ENCODE results near the gene MAP2K6.
"Not testable (repeated sequence)": the region's sequence is repeated elsewhere in the genome, so short reads cannot be mapped to it uniquely, and the experiment has no call there.

Gene MAP2K6

DNA sequence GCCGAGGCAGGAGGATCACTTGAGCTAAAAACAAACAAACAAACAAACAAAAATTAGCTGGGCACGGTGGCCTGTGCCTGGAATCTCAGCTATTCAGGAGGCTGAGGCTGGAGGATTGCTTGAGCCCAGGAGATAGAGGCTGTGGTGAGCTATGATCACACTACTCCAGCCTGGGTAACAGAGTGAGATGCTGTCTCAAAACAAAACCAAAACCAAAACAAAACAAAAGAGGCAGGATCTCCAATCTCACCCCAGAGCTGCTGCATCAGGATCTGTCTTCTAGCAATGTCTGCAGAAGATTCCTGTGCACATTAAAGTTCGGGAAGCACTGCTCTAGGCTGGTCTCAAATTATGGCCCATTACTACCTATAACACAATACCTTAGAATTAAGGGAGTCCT, 43.1 kb downstream of the MAP2K6 start:
- no peak for DNase-seq (ENCODE audit: low spot score)

GRCh38 chr17:69460963-69461922, 46.7 kb downstream of the MAP2K6 start:
- DNase-seq (ENCODE audit: low spot score): no peak

GRCh38 chr17:69461951-69462369, 47.5 kb downstream of the MAP2K6 start:
- DNase-seq (ENCODE audit: low spot score): no peak

DNA sequence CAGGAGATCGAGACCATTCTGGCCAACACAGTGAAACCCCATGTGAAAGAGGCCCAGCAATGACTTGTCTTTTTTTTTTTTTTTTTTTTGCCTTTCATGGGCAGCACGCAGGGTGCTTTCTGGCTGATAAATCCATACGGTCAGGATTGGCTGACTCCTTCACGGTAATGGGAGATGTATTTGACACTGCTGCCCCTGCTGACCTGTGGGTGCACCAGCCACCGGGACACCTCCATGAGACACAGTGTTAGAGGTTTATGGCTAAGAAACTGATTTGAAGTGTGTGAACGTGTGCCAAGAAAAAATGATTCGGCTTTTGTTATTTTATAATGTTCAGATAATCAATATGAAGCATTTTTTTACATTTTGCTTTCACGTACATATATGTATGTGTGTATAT, 48.4 kb downstream of the MAP2K6 start:
- DNase-seq (ENCODE audit: low spot score): no peak

- DNase-seq (ENCODE audit: low spot score): no peak
Observed at GRCh38 chr17:69466451-69466850, 52.0 kb downstream of the MAP2K6 start.

GRCh38 chr17:69466905-69467667, 52.6 kb downstream of the MAP2K6 start:
- DNase-seq (ENCODE audit: low spot score): no peak

DNA sequence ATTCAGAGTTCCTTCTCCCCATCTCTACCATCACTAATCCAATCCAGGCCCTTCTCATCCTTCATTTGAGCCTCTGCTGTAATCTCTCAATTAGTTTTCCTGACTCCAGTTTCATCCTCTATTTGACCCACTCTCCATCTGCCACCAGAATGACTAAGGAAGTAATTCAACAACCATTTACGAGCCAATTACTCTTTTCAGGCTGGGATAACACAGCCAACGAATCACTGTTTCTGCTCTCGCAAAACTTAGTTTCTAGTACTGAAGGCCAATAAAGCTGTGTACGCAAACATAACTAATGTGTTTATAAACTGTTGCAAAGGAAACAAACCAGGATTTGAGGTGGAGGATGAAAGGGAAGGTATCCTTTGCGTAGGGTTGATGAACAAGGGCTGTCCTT, 53.7 kb downstream of the MAP2K6 start:
- no peak for DNase-seq (ENCODE audit: low spot score)

DNA sequence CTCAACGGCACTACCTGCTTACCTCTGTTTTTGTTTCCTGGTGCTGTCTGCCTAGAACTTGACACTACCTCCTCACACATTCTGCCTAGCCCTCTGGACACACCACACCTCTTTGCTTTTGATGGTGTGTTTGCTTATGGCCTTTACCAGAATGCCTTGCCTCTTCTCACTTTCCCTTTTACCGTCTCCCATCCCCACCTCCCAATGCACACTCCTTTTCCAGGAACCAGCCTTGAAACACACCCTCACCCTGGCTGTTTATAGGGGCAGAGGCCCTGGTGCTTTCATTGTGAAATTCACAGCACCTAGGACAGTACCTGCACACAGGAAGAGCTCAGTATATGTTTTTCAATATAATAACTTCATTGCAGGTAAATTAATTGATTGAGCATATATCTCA, 56.2 kb downstream of the MAP2K6 start:
- no peak for DNase-seq (ENCODE audit: low spot score)

- DNase-seq (ENCODE audit: low spot score): no peak
Observed at GRCh38 chr17:69471406-69471805, 56.9 kb downstream of the MAP2K6 start.

DNA sequence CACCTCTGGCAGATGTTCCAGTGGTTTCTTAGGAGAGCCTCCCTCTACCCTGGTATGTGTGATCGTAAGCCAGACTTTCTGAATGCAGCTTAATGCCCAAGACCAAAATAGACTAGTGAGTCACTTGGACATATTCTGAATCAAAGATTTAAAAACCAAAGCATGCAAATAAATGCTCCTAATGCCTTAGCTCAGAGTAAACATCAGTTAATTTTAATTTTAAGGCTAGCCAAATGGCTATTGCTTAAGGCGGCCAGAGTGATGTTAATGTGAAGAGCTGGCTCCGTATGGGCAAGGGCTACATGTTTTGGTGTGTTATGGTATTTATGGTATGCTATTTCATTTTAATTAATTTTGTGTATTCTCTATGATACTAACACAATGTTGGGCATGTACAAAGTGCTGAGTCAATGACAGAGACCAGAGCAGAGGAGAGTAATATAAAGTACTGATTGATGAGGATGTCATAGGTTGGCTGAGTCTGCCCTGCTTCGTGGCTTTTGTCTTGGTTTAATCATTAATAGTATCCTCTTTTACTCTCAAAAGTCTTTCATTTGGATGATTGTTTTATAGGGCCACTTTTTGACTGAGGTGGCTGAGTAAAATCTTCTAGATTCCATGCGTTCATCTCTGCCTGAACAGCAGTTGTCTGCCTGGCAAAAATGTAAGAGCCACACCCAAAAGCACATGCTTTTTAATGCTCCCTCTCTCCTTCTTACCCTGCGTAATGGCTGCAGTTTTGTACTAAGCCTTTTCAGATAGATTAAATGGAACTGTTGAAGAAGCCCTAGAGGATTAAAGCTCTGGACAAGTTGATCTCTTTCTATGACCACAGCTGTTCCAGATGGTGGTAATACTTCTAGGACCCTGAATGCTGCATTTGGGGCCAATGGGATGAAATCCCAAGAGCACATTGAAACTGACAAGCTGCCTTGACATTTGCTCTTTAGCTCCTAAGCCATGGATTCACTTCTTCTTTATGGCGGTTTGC, 59.6 kb downstream of the MAP2K6 start:
- no peak for DNase-seq (ENCODE audit: low spot score)

GRCh38 chr17:69477204-69477902, 62.9 kb downstream of the MAP2K6 start:
- no peak for DNase-seq (ENCODE audit: low spot score)

- no peak for DNase-seq (ENCODE audit: low spot score)
Observed at GRCh38 chr17:69477903-69478266, 63.4 kb downstream of the MAP2K6 start.

DNA sequence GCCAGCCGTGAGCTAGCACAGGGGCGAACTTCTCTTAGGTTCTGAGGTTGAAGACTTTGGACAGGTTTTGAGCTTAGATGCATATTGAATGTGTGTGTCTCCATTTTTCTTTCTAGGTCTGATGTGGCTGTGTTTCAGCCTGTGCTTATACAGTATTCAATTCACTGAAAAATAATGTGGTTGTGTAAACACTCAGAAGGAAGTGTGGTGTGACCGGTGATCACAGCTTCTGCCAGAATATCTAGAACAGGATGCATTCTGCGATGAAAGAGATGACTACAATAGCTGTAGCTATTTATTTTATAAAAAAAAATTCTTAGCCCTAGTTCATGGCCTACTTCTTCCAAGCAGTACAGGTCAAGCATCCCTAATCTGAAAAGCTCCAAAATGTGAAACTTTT, 64.4 kb downstream of the MAP2K6 start:
- no peak for DNase-seq (ENCODE audit: low spot score)

DNA sequence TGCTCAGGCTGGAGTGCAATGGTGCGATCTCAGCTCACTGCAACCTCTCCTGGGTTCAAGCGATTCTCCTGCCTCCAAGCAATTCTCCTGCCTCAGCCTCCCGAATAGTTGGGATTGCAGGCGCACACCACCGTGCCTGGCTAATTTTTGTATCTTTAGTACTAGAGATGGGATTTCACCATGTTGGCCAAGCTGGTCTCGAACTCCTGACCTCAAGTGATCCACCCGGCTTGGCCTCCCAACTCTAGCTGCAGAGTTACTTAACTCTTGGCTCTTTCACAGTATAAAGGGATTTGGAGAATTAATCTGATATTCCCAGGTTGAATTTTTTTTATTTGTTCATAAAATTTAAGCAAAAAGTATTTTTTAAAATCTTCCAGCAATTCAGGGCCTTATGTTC, 65.3 kb downstream of the MAP2K6 start:
- DNase-seq (ENCODE audit: low spot score): not testable (repeated sequence)

GRCh38 chr17:69480245-69480644, 65.7 kb downstream of the MAP2K6 start:
- DNase-seq (ENCODE audit: low spot score): no peak

DNA sequence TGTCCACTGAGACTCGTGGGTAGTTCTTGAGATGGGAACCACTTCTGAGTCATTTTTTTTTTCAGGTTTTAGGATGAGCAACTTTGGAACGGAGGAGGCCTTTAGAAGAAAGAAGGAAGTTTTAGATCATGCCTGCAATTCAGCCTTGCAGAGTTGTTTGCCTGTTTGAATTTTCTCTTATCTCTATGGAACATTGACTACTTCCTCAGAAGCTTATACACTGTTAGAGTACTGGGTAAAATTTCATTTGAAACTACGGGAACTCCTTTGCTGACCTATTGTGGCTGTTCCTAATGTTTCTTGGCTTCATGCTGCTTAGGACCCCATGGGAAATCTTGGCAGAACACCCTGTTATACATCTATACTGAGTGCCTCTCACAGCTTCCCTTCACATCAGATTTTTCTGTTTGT, 70.8 kb downstream of the MAP2K6 start:
- no peak for DNase-seq (ENCODE audit: low spot score)

GRCh38 chr17:69485901-69486643, 71.6 kb downstream of the MAP2K6 start:
- DNase-seq (ENCODE audit: low spot score): no peak

DNA sequence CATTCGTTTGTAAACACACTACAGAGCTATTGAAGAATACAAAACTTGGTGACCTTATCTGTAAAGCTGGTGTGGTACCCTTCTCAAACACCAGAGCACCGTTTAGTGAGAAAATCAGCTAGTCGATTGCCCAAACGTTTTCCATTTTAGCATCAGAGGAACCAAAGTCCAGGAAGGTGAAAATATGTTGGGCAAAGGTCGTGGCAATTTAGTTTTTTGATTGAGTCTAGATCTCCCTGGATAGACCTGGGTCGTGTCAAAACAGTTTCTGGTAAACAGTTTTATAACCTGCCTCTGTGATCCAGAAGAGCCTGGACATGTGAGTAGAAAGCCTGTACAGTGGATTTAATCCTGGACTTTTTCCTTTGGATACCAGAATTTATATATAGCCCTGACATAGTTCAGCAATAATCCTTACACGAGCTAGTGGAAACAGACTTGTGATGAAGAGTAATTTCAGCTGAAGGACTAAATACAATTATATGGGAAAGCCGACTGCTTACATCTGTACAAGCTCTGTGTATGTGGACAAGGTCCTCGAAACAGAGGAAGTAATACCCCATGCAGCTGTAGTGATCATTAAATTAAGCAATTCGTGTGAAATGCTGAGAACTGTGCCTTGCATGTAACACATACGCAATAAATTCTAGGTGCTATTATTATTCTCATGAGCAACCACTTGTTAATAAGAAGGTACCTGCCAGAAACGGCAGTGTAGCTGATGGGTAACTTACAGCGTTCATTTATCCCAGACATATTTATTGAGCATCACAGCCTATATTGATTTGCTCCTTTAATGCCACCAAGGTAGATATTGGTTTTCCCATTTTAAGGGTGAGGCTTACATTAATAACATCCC, 72.5 kb downstream of the MAP2K6 start:
- DNase-seq (ENCODE audit: low spot score): no peak

DNA sequence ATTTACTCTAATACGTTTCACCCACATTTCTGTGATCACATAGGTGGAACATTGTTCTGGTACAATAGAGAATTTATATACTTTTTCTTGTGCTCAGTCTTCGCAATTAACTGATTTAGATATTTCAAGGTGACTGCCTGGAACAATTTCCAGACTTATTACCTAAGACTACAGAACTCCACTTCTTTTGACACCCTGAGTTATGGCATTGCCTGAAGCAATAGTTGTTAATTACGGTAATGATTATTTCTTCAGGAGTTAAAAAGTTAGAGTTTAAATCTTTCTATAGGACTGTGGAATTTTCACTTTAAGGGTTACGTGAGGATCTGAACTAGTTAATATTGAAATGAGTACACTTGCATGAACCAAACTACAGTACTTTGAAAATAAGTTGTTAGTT, 74.8 kb downstream of the MAP2K6 start:
- DNase-seq (ENCODE audit: low spot score): no peak

Data from CD4-positive, alpha-beta T cell treated with Interleukin-15 for 4 hours (primary cell).